Type B pancreatic cell (in vitro differentiated cells): ENCODE measurements around the gene FOCAD. TPM values are rescaled to one million over a fixed set of nuclear protein-coding genes. Genes with fewer than 3 reads are reported as not detected.

Source experiments
- DNase-seq: peaks from one replicate; pipeline ENCODE4 v3.0.0; 2021; ENCODE audit warnings: mixed read lengths; ENCODE audit not compliant: unreplicated experiment; ENCODE audit errors: extremely low spot score
- H3K27ac Mint-ChIP-seq: 2 replicates; pipeline ENCODE4 v1.8.0; 2021; ENCODE audit warnings: mild to moderate bottlenecking, mixed read lengths
- H3K27me3 Mint-ChIP-seq: 2 replicates; pipeline ENCODE4 v1.8.0; 2021; ENCODE audit warnings: mixed read lengths
- H3K36me3 Mint-ChIP-seq: 2 replicates; pipeline ENCODE4 v1.8.0; 2021; ENCODE audit warnings: mixed read lengths
- H3K4me1 Mint-ChIP-seq: one replicate; pipeline ENCODE4 v1.8.0; 2021; ENCODE audit warnings: mixed read lengths; ENCODE audit not compliant: unreplicated experiment
- H3K4me3 Mint-ChIP-seq: 2 replicates; pipeline ENCODE4 v1.8.0; 2021; ENCODE audit warnings: mild to moderate bottlenecking, mixed read lengths
- H3K9me3 Mint-ChIP-seq: 2 replicates; pipeline ENCODE4 v1.8.0; 2021; ENCODE audit warnings: mixed read lengths
- total RNA-seq: library from RNA; stranded (reverse); gene quantifications from 2 replicates; pipeline ENCODE4 v1.2.1, GENCODE V29; 2021; ENCODE audit warnings: low replicate concordance
- TF ChIP-seq, protein P1 (sequence below): fragments of 200-600 bp; sonication (generic); conservative IDR thresholded peaks from 2 replicates; pipeline ENCODE4 v1.5.0; 2021; ENCODE audit warnings: antibody characterized with exemption, mild to moderate bottlenecking

The FOCAD gene
- total RNA-seq, 1 donor from 2014 or later: 51.0 TPM

DNA sequence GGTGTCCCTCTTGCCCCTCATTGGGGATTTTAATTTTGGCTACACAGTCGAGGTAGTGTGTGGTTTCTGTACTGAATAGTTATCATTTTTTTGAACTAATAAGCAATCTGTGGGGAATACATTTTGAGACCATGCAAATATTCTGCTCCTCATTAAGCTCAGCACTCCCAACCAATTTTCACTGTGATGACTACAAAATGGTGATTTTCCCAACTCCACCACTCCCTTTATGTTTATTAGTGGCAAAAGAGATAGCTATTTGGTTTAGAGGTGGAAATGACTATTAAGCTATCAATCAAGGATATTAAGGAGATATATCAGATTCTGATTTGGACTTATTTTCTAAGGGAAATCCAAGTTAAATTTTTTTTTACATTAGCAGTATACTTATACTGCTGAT lies 62.9 kb downstream of the FOCAD start:
- DNase-seq: no peak
- Mint-ChIP-seq H3K4me3 (no peak overlapping the region), H3K27ac (no peak overlapping the region), H3K27me3 (no peaks in the 10 kb centered on the region), H3K4me1 (peaks cover 13% of the 10 kb centered on the region), H3K9me3 (no peaks in the 10 kb centered on the region), H3K36me3 (peaks cover 15% of the 10 kb centered on the region)
- TF ChIP-seq, protein P1, sequence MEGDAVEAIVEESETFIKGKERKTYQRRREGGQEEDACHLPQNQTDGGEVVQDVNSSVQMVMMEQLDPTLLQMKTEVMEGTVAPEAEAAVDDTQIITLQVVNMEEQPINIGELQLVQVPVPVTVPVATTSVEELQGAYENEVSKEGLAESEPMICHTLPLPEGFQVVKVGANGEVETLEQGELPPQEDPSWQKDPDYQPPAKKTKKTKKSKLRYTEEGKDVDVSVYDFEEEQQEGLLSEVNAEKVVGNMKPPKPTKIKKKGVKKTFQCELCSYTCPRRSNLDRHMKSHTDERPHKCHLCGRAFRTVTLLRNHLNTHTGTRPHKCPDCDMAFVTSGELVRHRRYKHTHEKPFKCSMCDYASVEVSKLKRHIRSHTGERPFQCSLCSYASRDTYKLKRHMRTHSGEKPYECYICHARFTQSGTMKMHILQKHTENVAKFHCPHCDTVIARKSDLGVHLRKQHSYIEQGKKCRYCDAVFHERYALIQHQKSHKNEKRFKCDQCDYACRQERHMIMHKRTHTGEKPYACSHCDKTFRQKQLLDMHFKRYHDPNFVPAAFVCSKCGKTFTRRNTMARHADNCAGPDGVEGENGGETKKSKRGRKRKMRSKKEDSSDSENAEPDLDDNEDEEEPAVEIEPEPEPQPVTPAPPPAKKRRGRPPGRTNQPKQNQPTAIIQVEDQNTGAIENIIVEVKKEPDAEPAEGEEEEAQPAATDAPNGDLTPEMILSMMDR: no peak

DNA sequence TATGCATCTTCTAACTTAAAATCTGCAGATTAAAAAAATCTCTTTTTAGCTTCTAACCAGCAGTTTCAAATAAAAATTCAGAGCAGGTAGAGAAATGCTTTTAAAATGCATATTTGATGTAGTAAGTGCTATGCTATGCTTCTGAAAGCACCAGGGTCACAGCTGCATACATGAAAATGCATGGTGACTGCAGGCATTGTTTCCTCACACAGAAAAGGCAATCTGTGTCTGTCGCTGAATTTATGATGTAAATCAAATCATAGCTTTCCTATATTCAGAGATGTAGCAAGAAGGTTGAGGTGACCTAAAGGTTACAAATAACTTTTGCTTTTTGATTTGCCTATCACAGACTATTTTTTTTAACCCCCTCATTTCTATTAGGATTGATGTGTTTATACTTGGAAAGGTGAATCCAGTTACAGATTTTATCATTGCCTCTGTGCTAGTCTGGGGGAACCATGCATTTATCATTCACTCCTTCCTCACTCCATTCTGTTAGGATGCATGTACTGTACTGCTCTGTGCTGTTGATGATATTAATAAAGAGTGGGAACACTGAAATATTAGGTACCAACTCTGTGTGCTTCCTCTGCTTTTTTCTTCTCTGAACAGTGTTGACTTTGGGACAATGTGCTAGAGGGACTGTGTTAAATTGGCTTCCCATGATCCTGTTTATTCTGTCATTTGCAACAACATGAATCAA lies 65.6 kb downstream of the FOCAD start:
- TF ChIP-seq, protein P1: no peak
- no peak for DNase-seq
- no peaks in the 10 kb centered on the region for H3K27me3 Mint-ChIP-seq

DNA sequence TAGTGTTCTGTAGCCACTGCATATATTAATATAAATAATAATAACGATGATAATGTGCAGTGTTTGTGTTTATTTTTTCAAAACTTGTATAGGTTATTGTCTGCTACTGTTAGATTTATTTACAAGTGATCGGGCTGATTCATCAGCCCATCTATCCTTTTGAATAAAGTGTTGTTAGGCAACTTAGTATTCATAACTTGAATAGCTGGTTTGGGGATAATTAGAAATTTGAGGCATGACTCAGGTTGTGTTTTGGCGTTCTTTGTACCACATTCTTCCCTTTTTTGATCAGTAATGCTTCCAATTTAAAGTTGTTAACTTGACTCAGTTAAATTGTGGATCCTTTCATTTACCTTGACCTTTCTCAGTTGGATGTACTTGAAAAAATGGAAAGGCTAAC lies 69.7 kb downstream of the FOCAD start:
- peaks cover 10% of the 10 kb centered on the region for H3K4me1 Mint-ChIP-seq
- no peak overlapping the region for H3K4me3 Mint-ChIP-seq
- no peak for DNase-seq
- H3K27ac Mint-ChIP-seq: peak overlapping the region; percentile 70
- peaks cover 4% of the 10 kb centered on the region for H3K9me3 Mint-ChIP-seq
- no peaks in the 10 kb centered on the region for H3K27me3 Mint-ChIP-seq
- peaks cover 12% of the 10 kb centered on the region for H3K36me3 Mint-ChIP-seq
- TF ChIP-seq, protein P1: no peak

More for the DNA sequence above, 65.6 kb downstream of the FOCAD start:
- no peak overlapping the region for H3K4me3 Mint-ChIP-seq
- H3K9me3 Mint-ChIP-seq: no peaks in the 10 kb centered on the region
- no peak overlapping the region for H3K27ac Mint-ChIP-seq
- H3K36me3 Mint-ChIP-seq: peaks cover 7% of the 10 kb centered on the region
- H3K4me1 Mint-ChIP-seq: peaks cover 13% of the 10 kb centered on the region

DNA sequence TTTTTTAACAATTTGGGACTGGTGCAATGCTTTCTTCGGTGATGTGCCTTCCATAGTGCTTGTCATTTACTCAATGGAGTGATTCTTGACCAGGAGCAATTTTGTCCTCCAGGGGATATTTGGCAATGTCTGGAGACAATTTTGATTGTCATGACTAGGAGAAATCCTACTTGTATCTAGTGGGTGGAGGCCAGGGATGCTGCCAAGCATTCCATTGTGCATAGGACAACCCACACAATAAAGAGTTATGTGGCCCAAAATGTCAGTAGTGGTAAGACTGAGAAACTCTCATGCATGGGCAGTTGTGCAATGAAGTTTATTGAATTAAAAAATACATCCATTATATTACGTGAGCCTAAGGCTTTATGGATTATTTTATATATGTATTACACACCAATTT lies 70.5 kb downstream of the FOCAD start:
- DNase-seq: no peak
- peaks cover 4% of the 10 kb centered on the region for H3K9me3 Mint-ChIP-seq

DNA sequence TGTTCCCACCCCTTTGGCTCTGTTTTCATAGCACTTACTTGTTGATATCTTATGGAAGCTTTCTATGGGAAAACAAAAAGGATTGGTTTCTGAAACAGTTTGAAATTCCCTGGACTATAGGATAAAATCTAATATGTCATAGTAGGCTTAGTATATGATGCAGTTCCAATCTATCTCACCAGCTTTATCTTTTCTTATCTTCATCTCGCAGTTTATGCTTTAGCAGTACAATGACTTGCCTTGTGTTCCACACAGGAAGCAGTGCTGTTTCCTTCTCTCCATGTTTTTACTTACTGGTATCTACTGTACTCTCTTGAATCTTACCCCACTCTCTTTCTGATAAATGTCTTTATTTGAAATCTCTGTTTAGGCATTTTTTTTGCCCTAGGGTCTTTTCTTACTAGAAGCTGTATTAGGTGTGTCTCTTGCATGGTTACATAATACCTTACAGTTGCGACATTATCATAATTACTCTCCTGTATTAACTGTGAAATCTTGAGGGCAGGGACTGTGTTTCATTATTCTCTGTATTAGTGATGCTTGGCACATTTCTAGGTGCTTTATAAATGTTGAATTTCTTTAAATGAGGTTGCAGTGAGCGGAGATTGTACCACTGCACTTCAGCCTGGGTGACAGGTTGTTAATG lies 76.3 kb downstream of the FOCAD start:
- no peak for DNase-seq
- H3K4me1 Mint-ChIP-seq: peaks cover 5% of the 10 kb centered on the region
- H3K27ac Mint-ChIP-seq: peak overlapping the region; percentile 21
- TF ChIP-seq, protein P1: no peak
- H3K9me3 Mint-ChIP-seq: peaks cover 4% of the 10 kb centered on the region
- H3K4me3 Mint-ChIP-seq: peak overlapping the region; percentile 7
- no peaks in the 10 kb centered on the region for H3K27me3 Mint-ChIP-seq
- H3K36me3 Mint-ChIP-seq: peaks cover 27% of the 10 kb centered on the region

More for the DNA sequence above, 70.5 kb downstream of the FOCAD start:
- TF ChIP-seq, protein P1: no peak
- Mint-ChIP-seq H3K27ac (no peak overlapping the region), H3K4me1 (peaks cover 4% of the 10 kb centered on the region), H3K4me3 (no peak overlapping the region), H3K36me3 (peaks cover 12% of the 10 kb centered on the region), H3K27me3 (no peaks in the 10 kb centered on the region)
